HepG2 (cell line): Measurements from ENCODE around the gene EHBP1. TPM values are rescaled to one million over a fixed set of nuclear protein-coding genes. Genes with fewer than 3 reads are reported as not detected.

Source experiments
- CREM ChIP-seq, 2 experiments: sonication (generic) in 1 of 2; formaldehyde crosslinking in 1 of 2; IDR thresholded peaks; 2 replicates each; pipeline versions ENCODE4 v1.4.0 to v1.6.1; 2016 to 2020; ENCODE audit warnings: antibody characterized with exemption in 1 of 2, mild to moderate bottlenecking in 1 of 2, missing genetic modification reagents in 1 of 2
- FOXA3 ChIP-seq: IDR thresholded peaks from 2 replicates; pipeline ENCODE4 v1.6.1; 2016; ENCODE audit warnings: missing genetic modification reagents, missing compliant biosample characterization
- ISL2 ChIP-seq: sonication (generic); formaldehyde crosslinking; IDR thresholded peaks from 2 replicates; pipeline ENCODE4 v1.5.0; 2020; ENCODE audit warnings: missing genetic modification reagents
- MAZ ChIP-seq, 2 experiments: sonication (generic) in 1 of 2; formaldehyde crosslinking in 1 of 2; IDR thresholded peaks; 2 replicates each; pipeline versions ENCODE4 v1.5.0 to v1.6.1; 2012 to 2020; ENCODE audit warnings: low read depth in 2 of 2, mild to moderate bottlenecking in 2 of 2, borderline replicate concordance in 1 of 2, improper control_type of control experiment in 1 of 2, low read length in 1 of 2, missing genetic modification reagents in 1 of 2, moderate library complexity in 1 of 2
- POLR2AphosphoS5 ChIP-seq: IDR thresholded peaks from 2 replicates; pipeline ENCODE4 v1.6.1; 2012; ENCODE audit warnings: low read depth, low read length
- SIX1 ChIP-seq: sonication (generic); formaldehyde crosslinking; IDR thresholded peaks from 2 replicates; pipeline ENCODE4 v1.4.0; 2020; ENCODE audit warnings: missing genetic modification reagents, borderline replicate concordance
- SNRNP70 ChIP-seq: fragments of 200-400 bp; formaldehyde crosslinking; IDR thresholded peaks from 2 replicates; pipeline ENCODE4 v1.6.1; 2017; ENCODE audit warnings: mild to moderate bottlenecking, low read depth, low read length, moderate library complexity
- ZNF441 ChIP-seq: sonication (generic); formaldehyde crosslinking; IDR thresholded peaks from 2 replicates; pipeline ENCODE4 v1.7.0; 2021; ENCODE audit warnings: missing genetic modification reagents, borderline replicate concordance
- ZNF496 ChIP-seq: sonication (generic); formaldehyde crosslinking; IDR thresholded peaks from 2 replicates; pipeline ENCODE4 v1.8.1; 2023; ENCODE audit warnings: mild to moderate bottlenecking, moderate library complexity, missing genetic modification reagents; ENCODE audit not compliant: insufficient replicate concordance
- ZNF546 ChIP-seq: sonication (generic); formaldehyde crosslinking; conservative IDR thresholded peaks from 2 replicates; pipeline ENCODE4 v1.8.1; 2023; ENCODE audit warnings: mild to moderate bottlenecking, missing genetic modification reagents
- polyA plus RNA-seq, 8 experiments: library from polyadenylated mRNA; depleted of rRNA in 3 of 8; stranded (reverse) in 7 of 8; unstranded in 1 of 8; fragments of >200 nt; fragmentation: Illumina TruSeq in 4 of 8; extraction: Trizol in 4 of 8; gene quantifications; 2 replicates each; pipeline versions ENCODE4 v1.2.1 to v1.2.3, GENCODE V29; 2011 to 2016; ENCODE audit warnings: low read depth in 4 of 8, missing spikeins in 1 of 8, mixed read lengths in 1 of 8; ENCODE audit not compliant: insufficient read depth in 1 of 8
- total RNA-seq, 5 experiments: library from RNA; depleted of rRNA; stranded (reverse); fragments of >200 nt; fragmentation: Illumina TruSeq; extraction: Trizol; gene quantifications; 2 replicates each; pipeline ENCODE4 v1.2.3, GENCODE V29; 2016; ENCODE audit warnings: low read depth in 1 of 5
- TF ChIP-seq, protein P1 (sequence below): sonication (generic); formaldehyde crosslinking; IDR thresholded peaks from 2 replicates; pipeline ENCODE4 v1.8.1; 2023; ENCODE audit warnings: mild to moderate bottlenecking, moderate library complexity, missing genetic modification reagents
- TF ChIP-seq, protein P2 (sequence below): sonication (generic); formaldehyde crosslinking; IDR thresholded peaks from 2 replicates; pipeline ENCODE4 v1.5.0; 2020; ENCODE audit warnings: missing genetic modification reagents
- TF ChIP-seq, protein P3 (sequence below): sonication (generic); formaldehyde crosslinking; IDR thresholded peaks from 2 replicates; pipeline ENCODE4 v1.8.0; 2022; ENCODE audit warnings: missing genetic modification reagents, mild to moderate bottlenecking, inconsistent platforms, borderline replicate concordance
- TF ChIP-seq, protein P4 (sequence below): sonication (generic); formaldehyde crosslinking; conservative IDR thresholded peaks from 2 replicates; pipeline ENCODE4 v1.8.0; 2022; ENCODE audit warnings: low read depth, missing genetic modification reagents
- TF ChIP-seq, protein P5 (sequence below): IDR thresholded peaks from 2 replicates; pipeline ENCODE4 v1.6.1; 2016; ENCODE audit warnings: mild to moderate bottlenecking, missing biosample characterization, missing genetic modification reagents
- TF ChIP-seq, protein P6 (sequence below): sonication (generic); formaldehyde crosslinking; IDR thresholded peaks from 2 replicates; pipeline ENCODE4 v1.5.0; 2020; ENCODE audit warnings: mild to moderate bottlenecking, missing genetic modification reagents
- TF ChIP-seq, protein P7 (sequence below): IDR thresholded peaks from 2 replicates; pipeline ENCODE4 v1.6.1; 2016; ENCODE audit warnings: low read depth, control low read depth

Gene EHBP1
- total and polyA plus RNA-seq, 2 of the 13 experiments (the other 11 are each of a cell fraction or from before 2014, with no cell fraction given) = 93.5 to 146 TPM

DNA sequence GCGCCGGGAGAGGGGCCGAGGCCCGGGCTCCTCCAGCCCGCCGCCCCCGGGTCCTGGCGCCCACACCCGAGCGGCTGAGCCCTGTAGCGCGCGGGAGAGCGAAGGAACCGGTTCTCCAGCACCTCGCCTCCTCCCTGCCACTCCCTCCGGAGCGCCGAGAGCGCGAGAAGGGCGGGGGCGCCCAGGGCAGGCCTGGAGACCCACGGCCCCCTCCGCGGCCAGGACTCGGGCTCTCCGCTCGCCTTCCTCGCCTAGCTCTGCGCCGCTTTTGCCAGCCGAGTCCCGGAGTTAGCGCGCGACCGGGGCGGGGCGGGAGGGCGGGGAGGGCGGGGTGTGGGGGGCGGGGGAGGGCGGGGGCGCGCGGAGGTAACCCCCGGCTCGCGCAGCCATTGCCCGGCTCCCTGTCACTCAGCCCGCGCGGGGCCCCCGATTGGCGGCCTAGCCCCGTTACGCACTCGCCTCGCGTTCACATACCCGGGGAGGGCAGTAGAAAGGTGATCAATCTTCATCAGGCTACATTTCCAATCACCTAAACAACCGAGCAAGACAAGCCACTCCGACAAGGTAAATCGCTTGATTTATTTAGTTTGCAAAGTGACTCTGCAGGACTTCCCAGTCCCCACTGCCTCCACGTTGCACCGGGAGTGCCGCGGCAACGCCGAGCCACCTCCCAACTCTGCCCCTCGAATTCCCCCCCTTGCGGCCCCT is 345.0 kb downstream of the EHBP1 start, which contains the start of gene OTX1 (continued):
- TF ChIP-seq FOXA3 (CRISPR knock-in tag) (no peak), ZNF496 (CRISPR knock-in tag) (no peak), SIX1 (no peak), POLR2AphosphoS5 (peak; percentile 78), CREM (IDR thresholded peaks at IDR 0.05) (peak; percentile 73), CREM (CRISPR knock-in tag; IDR thresholded peaks at IDR 0.05) (no peak), ISL2 (CRISPR knock-in tag) (peak; percentile 34), ZNF546 (CRISPR knock-in tag) (peak; percentile 90), SNRNP70 (0 out of 2 replicates have a peak, but pooled peaks have one; percentile 55), MAZ (IDR thresholded peaks at IDR 0.05; ENCODE audit: borderline replicate concordance, low read depth, low read length) (peak; percentile 73), MAZ (CRISPR knock-in tag; IDR thresholded peaks at IDR 0.05; ENCODE audit: low read depth) (peak; percentile 96), ZNF441 (CRISPR knock-in tag) (peak; percentile 80; the same call in 1 of the 2 replicates)
- TF ChIP-seq, protein P1, sequence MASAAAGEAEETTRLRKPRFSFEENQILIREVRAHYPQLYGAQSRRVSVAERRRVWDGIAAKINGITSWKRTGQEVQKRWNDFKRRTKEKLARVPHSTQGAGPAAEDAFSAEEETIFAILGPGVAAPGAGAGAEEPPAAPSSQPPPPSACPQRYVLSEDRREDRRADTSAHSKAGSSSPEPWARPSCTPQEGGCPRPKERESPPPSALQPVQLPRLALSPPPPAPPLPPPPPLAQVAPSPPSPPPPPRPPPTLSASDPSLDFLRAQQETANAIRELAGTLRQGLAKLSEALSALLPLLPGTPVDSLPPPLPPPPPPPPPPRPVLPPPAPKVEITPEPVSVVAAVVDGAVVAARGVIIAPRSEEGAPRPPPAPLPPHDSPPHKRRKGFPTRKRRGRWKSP (CRISPR knock-in tag) = peak; percentile 94
- TF ChIP-seq, protein P2, sequence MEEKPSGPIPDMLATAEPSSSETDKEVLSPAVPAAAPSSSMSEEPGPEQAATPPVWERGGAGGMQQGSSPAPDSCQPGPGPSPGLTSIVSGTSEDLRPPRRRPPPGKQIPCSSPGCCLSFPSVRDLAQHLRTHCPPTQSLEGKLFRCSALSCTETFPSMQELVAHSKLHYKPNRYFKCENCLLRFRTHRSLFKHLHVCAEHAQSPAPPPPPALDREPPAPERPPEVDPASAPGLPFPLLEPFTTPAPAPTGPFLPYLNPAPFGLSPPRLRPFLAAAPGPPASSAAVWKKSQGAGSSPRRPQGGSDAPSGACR (CRISPR knock-in tag) = peak; percentile 71
- TF ChIP-seq, protein P3, sequence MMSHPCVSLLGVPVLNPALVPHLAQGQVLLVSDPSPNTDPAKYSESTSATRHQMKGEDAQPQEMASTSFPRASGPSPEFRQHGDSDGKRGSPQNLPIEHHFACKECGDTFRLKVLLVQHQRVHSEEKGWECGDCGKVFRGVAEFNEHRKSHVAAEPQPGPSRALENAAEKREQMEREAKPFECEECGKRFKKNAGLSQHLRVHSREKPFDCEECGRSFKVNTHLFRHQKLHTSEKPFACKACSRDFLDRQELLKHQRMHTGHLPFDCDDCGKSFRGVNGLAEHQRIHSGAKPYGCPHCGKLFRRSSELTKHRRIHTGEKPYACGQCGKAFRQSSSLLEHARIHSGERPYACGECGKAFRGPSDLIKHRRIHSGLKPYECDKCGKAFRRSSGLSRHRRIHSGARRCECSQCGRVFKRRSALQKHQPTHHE (CRISPR knock-in tag) = peak; percentile 46; the same call in 1 of the 2 replicates
- TF ChIP-seq, protein P4, sequence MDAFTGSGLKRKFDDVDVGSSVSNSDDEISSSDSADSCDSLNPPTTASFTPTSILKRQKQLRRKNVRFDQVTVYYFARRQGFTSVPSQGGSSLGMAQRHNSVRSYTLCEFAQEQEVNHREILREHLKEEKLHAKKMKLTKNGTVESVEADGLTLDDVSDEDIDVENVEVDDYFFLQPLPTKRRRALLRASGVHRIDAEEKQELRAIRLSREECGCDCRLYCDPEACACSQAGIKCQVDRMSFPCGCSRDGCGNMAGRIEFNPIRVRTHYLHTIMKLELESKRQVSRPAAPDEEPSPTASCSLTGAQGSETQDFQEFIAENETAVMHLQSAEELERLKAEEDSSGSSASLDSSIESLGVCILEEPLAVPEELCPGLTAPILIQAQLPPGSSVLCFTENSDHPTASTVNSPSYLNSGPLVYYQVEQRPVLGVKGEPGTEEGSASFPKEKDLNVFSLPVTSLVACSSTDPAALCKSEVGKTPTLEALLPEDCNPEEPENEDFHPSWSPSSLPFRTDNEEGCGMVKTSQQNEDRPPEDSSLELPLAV (CRISPR knock-in tag) = 0 out of 2 replicates have a peak, but pooled peaks have one; percentile 77
- TF ChIP-seq, protein P5, sequence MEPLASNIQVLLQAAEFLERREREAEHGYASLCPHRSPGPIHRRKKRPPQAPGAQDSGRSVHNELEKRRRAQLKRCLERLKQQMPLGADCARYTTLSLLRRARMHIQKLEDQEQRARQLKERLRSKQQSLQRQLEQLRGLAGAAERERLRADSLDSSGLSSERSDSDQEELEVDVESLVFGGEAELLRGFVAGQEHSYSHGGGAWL = peak; percentile 44; the same call in 1 of the 2 replicates
- TF ChIP-seq, protein P6, sequence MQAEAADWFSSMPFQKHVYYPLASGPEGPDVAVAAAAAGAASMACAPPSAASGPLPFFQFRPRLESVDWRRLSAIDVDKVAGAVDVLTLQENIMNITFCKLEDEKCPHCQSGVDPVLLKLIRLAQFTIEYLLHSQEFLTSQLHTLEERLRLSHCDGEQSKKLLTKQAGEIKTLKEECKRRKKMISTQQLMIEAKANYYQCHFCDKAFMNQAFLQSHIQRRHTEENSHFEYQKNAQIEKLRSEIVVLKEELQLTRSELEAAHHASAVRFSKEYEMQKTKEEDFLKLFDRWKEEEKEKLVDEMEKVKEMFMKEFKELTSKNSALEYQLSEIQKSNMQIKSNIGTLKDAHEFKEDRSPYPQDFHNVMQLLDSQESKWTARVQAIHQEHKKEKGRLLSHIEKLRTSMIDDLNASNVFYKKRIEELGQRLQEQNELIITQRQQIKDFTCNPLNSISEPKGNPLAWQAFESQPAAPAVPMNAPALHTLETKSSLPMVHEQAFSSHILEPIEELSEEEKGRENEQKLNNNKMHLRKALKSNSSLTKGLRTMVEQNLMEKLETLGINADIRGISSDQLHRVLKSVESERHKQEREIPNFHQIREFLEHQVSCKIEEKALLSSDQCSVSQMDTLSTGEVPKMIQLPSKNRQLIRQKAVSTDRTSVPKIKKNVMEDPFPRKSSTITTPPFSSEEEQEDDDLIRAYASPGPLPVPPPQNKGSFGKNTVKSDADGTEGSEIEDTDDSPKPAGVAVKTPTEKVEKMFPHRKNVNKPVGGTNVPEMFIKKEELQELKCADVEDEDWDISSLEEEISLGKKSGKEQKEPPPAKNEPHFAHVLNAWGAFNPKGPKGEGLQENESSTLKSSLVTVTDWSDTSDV (CRISPR knock-in tag) = peak; percentile 9; the same call in 1 of the 2 replicates
- TF ChIP-seq, protein P7, sequence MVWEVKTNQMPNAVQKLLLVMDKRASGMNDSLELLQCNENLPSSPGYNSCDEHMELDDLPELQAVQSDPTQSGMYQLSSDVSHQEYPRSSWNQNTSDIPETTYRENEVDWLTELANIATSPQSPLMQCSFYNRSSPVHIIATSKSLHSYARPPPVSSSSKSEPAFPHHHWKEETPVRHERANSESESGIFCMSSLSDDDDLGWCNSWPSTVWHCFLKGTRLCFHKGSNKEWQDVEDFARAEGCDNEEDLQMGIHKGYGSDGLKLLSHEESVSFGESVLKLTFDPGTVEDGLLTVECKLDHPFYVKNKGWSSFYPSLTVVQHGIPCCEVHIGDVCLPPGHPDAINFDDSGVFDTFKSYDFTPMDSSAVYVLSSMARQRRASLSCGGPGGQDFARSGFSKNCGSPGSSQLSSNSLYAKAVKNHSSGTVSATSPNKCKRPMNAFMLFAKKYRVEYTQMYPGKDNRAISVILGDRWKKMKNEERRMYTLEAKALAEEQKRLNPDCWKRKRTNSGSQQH (CRISPR knock-in tag) = no peak; the same call in 1 of the 2 replicates
